GM23338 (cell line): ENCODE data around the gene JPH3.

Source experiments
- CREB1 ChIP-seq: fragments of 250-450 bp; sonication (Bioruptor Pico); IDR thresholded peaks from 2 replicates; pipeline ENCODE4 v1.5.0; 2020; ENCODE audit warnings: low read depth, mild to moderate bottlenecking, moderate library complexity
- EZH2 ChIP-seq: fragments of 200-600 bp; sonication (generic); IDR thresholded peaks from one replicate; pipeline ENCODE4 v1.8.0; 2017; ENCODE audit warnings: antibody characterized with exemption, mild to moderate bottlenecking, low read depth; ENCODE audit not compliant: unreplicated experiment
- STAT1 ChIP-seq: IDR thresholded peaks from one replicate; pipeline ENCODE4 v1.6.1; 2016; ENCODE audit warnings: antibody characterized with exemption; ENCODE audit not compliant: unreplicated experiment
- TF ChIP-seq, protein P1 (sequence below), 2 experiments: fragments of 200-600 bp in 1 of 2; sonication (generic) in 1 of 2; conservative IDR thresholded peaks; 2 replicates each; pipeline versions ENCODE4 v1.5.1 to v1.6.1; 2016 to 2017; ENCODE audit warnings: antibody characterized with exemption in 2 of 2, low read depth in 2 of 2, mild to moderate bottlenecking in 2 of 2, moderate library complexity in 1 of 2

DNA sequence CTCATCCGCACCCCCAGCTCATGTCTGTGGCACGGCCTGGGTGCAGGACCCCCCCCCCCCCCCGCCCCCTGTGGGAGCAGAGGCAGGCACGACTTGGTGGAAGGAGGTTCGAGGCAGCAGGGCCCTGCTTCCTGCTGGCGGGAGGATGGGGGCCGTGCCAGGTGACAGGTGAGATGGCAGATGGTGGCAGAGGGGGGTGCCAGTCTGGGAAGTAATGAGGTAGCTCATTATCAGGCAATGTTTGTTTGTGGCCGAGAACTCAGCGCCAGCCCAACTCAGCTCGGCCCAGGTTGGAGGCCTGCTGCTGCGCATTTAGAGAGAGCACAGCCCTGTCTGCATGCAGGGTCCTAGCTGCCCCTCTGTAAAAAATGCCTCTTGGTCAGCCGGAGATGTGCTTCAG is 40.1 kb upstream of the JPH3 start:
- TF ChIP-seq EZH2 = no peak
- TF ChIP-seq, protein P1, sequence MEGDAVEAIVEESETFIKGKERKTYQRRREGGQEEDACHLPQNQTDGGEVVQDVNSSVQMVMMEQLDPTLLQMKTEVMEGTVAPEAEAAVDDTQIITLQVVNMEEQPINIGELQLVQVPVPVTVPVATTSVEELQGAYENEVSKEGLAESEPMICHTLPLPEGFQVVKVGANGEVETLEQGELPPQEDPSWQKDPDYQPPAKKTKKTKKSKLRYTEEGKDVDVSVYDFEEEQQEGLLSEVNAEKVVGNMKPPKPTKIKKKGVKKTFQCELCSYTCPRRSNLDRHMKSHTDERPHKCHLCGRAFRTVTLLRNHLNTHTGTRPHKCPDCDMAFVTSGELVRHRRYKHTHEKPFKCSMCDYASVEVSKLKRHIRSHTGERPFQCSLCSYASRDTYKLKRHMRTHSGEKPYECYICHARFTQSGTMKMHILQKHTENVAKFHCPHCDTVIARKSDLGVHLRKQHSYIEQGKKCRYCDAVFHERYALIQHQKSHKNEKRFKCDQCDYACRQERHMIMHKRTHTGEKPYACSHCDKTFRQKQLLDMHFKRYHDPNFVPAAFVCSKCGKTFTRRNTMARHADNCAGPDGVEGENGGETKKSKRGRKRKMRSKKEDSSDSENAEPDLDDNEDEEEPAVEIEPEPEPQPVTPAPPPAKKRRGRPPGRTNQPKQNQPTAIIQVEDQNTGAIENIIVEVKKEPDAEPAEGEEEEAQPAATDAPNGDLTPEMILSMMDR (conservative IDR thresholded peaks at IDR 0.05; ENCODE audit: low read depth in 2 of 2) = no peak
- TF ChIP-seq STAT1 = no peak
- TF ChIP-seq CREB1 = no peak
